B cell (primary cell): ENCODE data around the gene KLHL30. TPM values are rescaled to one million over a fixed set of nuclear protein-coding genes. Genes with fewer than 3 reads are reported as not detected.

Source experiments
- ATAC-seq: fragments of 200-7000 bp; cut with Tn5 transposase; one replicate; pipeline ENCODE4 v1.10.0; 2021; ENCODE audit warnings: low read depth, mild to moderate bottlenecking, moderate number of reproducible peaks, moderate library complexity
- CTCF ChIA-PET: fragments of 350-600 bp; sonication (Branson Sonifier 250); formaldehyde crosslinking; loops from one replicate; lab custom pipeline; 2021; ENCODE audit warnings: antibody characterized with exemption, inconsistent platforms; lab: Charles Lee
- POLR2A ChIA-PET: fragments of 350-600 bp; sonication (Branson Sonifier 250); formaldehyde crosslinking; loops from one replicate; lab custom pipeline; 2021; ENCODE audit warnings: antibody characterized with exemption; lab: Charles Lee
- DNase-seq: peaks from one replicate; pipeline ENCODE4 v3.0.0; 2013
- H2AFZ ChIP-seq: 2 replicates; pipeline ENCODE4 v1.6.1; 2012; ENCODE audit warnings: mild to moderate bottlenecking, low read depth, low read length; ENCODE audit not compliant: insufficient read depth, poor library complexity, severe bottlenecking
- H3K27ac ChIP-seq, 2 donors: 1 replicate in 1 of 2; 2 replicates in 1 of 2; pipeline ENCODE4 v1.5.1; 2012 to 2013; ENCODE audit warnings: low read length in 2 of 2, mild to moderate bottlenecking in 2 of 2, moderate library complexity in 1 of 2
- H3K27me3 ChIP-seq, 4 experiments: fragments of 200-600 bp in 1 of 4; sonication (generic) in 1 of 4; replicated peaks in 1 of 4; 1 replicate in 2 of 4; 2 replicates in 2 of 4; pipeline versions ENCODE4 v1.6.1 to v1.7.0; 2013 to 2016; ENCODE audit warnings: low read length in 3 of 4, mild to moderate bottlenecking in 2 of 4, mixed read lengths in 1 of 4, moderate library complexity in 1 of 4; ENCODE audit not compliant: insufficient read depth in 4 of 4, control insufficient read depth in 3 of 4; ENCODE audit errors: control extremely low read depth in 1 of 4
- H3K36me3 ChIP-seq, 2 experiments: replicated peaks in 1 of 2; 1 replicate in 1 of 2; 2 replicates in 1 of 2; pipeline versions ENCODE4 v1.6.1 to v1.7.1; 2013; ENCODE audit warnings: low read length in 1 of 2; ENCODE audit not compliant: insufficient read depth in 2 of 2, control insufficient read depth in 1 of 2; ENCODE audit errors: control extremely low read depth in 1 of 2, extremely low read depth in 1 of 2
- H3K4me1 ChIP-seq, 2 donors: fragments of 200-600 bp in 1 of 2; sonication (generic) in 1 of 2; 1 replicate in 1 of 2; 2 replicates in 1 of 2; pipeline versions ENCODE4 v1.5.1 to v1.6.1; 2013 to 2017; ENCODE audit warnings: low read length in 2 of 2; ENCODE audit not compliant: control insufficient read depth in 2 of 2, insufficient read depth in 2 of 2
- H3K4me2 ChIP-seq: replicated peaks from 2 replicates; pipeline ENCODE3; 2012; ENCODE audit warnings: mild to moderate bottlenecking, low read depth, low read length; ENCODE audit not compliant: poor library complexity, severe bottlenecking
- H3K4me3 ChIP-seq, 5 experiments: fragments of 200-600 bp in 1 of 5; sonication (generic) in 1 of 5; 1 replicate in 3 of 5; 2 replicates in 2 of 5; pipeline versions ENCODE4 v1.5.1 to v1.7.0; 2011 to 2016; ENCODE audit warnings: low read length in 4 of 5, mild to moderate bottlenecking in 4 of 5, low read depth in 2 of 5, control low read depth in 1 of 5, moderate library complexity in 1 of 5; ENCODE audit not compliant: insufficient read depth in 1 of 5; ENCODE audit errors: control extremely low read depth in 1 of 5, extremely low read depth in 1 of 5
- H3K79me2 ChIP-seq: fragments of 200-600 bp; sonication (generic); one replicate; pipeline ENCODE4 v1.6.0; 2016; ENCODE audit warnings: low read length; ENCODE audit not compliant: control insufficient read depth, insufficient read depth
- H3K9ac ChIP-seq: fragments of 200-600 bp; sonication (generic); 2 replicates; pipeline ENCODE4 v1.6.1; 2017; ENCODE audit warnings: mild to moderate bottlenecking, low read length, moderate library complexity
- H3K9me3 ChIP-seq, 3 donors: one replicate each; pipeline versions ENCODE4 v1.6.1 to v1.7.1; 2013; ENCODE audit warnings: low read length in 2 of 3; ENCODE audit not compliant: control insufficient read depth in 2 of 3, insufficient read depth in 1 of 3; ENCODE audit errors: control extremely low read depth in 1 of 3
- H4K20me1 ChIP-seq: 2 replicates; pipeline ENCODE4 v1.6.0; 2012; ENCODE audit warnings: mild to moderate bottlenecking, low read length; ENCODE audit not compliant: insufficient read depth, control insufficient read depth, poor library complexity, severe bottlenecking
- H3K27ac Mint-ChIP-seq: one replicate; pipeline ENCODE4 v1.8.0; 2021; ENCODE audit warnings: mixed read lengths
- H3K27me3 Mint-ChIP-seq: one replicate; pipeline ENCODE4 v1.8.0; 2021; ENCODE audit warnings: mixed read lengths
- H3K4me1 Mint-ChIP-seq: one replicate; pipeline ENCODE4 v1.8.0; 2021; ENCODE audit warnings: mixed read lengths
- H3K4me3 Mint-ChIP-seq: one replicate; pipeline ENCODE4 v1.8.0; 2021; ENCODE audit warnings: mixed read lengths
- H3K9me3 Mint-ChIP-seq: one replicate; pipeline ENCODE4 v1.8.0; 2022; ENCODE audit warnings: mixed read lengths; ENCODE audit not compliant: insufficient read depth
- EZH2 ChIP-seq: IDR thresholded peaks from 2 replicates; pipeline ENCODE4 v1.6.1; 2012; ENCODE audit warnings: borderline replicate concordance, low read depth, mild to moderate bottlenecking, moderate library complexity, low read length; ENCODE audit not compliant: insufficient read depth, poor library complexity, severe bottlenecking
- WGBS: methylation state at CpG from one replicate; pipeline ENCODE4 v1.1.5; 2013; ENCODE audit warnings: missing lambda C conversion rate; ENCODE audit not compliant: insufficient coverage; 5-methylcytosine and 5-hydroxymethylcytosine counted together
- intact Hi-C: fragments of 100-400 bp; cut with micrococcal nuclease; formaldehyde crosslinking; loops from one replicate; pipeline ENCODE4 v1.10.0; 2022
- polyA plus RNA-seq: library from polyadenylated mRNA; depleted of rRNA; stranded (reverse); fragments of >200 nt; gene quantifications from 2 replicates; pipeline ENCODE4 v1.2.3, GENCODE V29; 2012
- total RNA-seq, 2 donors: library from RNA; stranded (reverse); fragments of 120-200 nt in 1 of 2; gene quantifications; 1 replicate in 1 of 2; 2 replicates in 1 of 2; pipeline versions ENCODE4 v1.2.3 to v1.2.4, GENCODE V29; 2013 to 2022
- TF ChIP-seq, protein P1 (sequence below): fragments of 200-600 bp; IDR thresholded peaks from one replicate; pipeline ENCODE4 v1.8.0; 2022; ENCODE audit warnings: antibody characterized with exemption, mild to moderate bottlenecking

The KLHL30 gene
- total and polyA plus RNA-seq, 2 donors (not counting 1 experiment from before 2014, with no cell fraction given): not detected

DNA sequence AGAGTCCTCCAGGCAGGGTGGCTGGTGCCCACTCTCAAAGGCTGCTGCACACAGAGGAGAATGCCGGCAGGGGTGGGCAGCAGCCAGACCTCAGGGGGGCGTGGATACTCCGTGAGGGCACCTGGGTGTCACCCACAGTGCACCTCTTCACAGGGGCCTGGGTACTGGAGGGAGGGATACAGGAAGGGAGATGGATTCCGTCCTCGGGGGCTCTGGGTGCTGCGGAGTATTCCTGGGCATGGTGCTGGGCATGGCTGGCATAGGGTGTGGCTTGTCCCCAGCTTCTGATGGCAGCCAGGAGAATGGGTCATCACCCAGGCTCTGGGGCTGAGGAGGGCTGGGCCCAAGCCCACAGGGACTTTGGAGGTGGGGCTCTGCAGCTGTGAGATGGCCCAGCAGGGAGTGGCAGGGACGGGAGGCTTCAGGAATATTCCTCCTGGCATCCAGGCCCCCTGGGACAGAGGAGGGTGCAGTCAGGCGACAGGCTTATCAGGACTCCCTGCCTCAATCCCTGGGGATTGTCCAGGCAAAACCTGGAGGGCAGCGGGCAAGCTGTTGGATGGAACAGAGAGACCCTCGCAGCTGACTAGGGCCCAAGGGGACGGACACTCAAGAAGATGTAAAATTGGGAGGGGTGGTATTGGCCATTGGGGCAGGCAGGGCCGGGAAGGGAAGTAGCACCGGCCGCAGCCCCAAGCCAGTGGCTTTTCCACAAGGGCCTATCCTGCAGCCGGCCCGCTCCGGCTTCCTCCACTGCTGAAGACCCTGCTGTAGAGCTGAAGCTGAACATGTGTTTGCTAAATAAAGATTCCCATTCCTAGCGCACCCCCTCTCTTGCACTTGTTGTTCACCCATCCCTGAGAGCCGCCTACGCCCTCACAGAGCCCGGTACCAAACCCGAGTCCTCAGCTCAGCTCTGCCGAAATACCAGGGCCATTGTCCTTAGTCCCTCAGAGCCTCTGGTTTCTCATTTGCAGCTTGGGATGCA is 5.7 kb upstream of the KLHL30 start:
- no peaks in the 10 kb centered on the region for H3K79me2 ChIP-seq
- Mint-ChIP-seq H3K27me3 (no peaks in the 10 kb centered on the region), H3K27ac (no peak overlapping the region), H3K4me1 (no peaks in the 10 kb centered on the region), H3K4me3 (no peak overlapping the region), H3K9me3 (no peaks in the 10 kb centered on the region)
- POLR2A ChIA-PET: no interaction called here
- H3K27ac ChIP-seq: no peak overlapping the region
- ATAC-seq: no peak
- H3K4me2 ChIP-seq: no peak overlapping the region
- TF ChIP-seq, protein P1, sequence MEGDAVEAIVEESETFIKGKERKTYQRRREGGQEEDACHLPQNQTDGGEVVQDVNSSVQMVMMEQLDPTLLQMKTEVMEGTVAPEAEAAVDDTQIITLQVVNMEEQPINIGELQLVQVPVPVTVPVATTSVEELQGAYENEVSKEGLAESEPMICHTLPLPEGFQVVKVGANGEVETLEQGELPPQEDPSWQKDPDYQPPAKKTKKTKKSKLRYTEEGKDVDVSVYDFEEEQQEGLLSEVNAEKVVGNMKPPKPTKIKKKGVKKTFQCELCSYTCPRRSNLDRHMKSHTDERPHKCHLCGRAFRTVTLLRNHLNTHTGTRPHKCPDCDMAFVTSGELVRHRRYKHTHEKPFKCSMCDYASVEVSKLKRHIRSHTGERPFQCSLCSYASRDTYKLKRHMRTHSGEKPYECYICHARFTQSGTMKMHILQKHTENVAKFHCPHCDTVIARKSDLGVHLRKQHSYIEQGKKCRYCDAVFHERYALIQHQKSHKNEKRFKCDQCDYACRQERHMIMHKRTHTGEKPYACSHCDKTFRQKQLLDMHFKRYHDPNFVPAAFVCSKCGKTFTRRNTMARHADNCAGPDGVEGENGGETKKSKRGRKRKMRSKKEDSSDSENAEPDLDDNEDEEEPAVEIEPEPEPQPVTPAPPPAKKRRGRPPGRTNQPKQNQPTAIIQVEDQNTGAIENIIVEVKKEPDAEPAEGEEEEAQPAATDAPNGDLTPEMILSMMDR: no peak
- no peak for TF ChIP-seq EZH2
- CTCF ChIA-PET: no interaction called here
- 94% methylated on average over 23 of the region's 23 CpGs for WGBS
- no peaks in the 10 kb centered on the region for H3K9me3 ChIP-seq
- no peaks in the 10 kb centered on the region for H3K27me3 ChIP-seq
- no peaks in the 10 kb centered on the region for H3K4me1 ChIP-seq
- intact Hi-C loops: no loop called here
- no peak overlapping the region for H3K9ac ChIP-seq
- no peaks in the 10 kb centered on the region for H4K20me1 ChIP-seq
- no peaks in the 10 kb centered on the region for H3K36me3 ChIP-seq
- no peak overlapping the region for H2AFZ ChIP-seq
- no peak overlapping the region for H3K4me3 ChIP-seq
- DNase-seq: no peak
